Progenitor cell of endocrine pancreas (in vitro differentiated cells): Measurements from ENCODE around the gene MRFAP1. TPM values are rescaled to one million over a fixed set of nuclear protein-coding genes. Genes with fewer than 3 reads are reported as not detected.

ENCODE experiments used
- DNase-seq: peaks from one replicate; pipeline ENCODE4 v3.0.0; 2021; ENCODE audit warnings: low spot score; ENCODE audit not compliant: unreplicated experiment
- H3K27ac Mint-ChIP-seq: 2 replicates; pipeline ENCODE4 v1.8.0; 2021; ENCODE audit warnings: mild to moderate bottlenecking, moderate library complexity, mixed read lengths
- H3K27me3 Mint-ChIP-seq: 2 replicates; pipeline ENCODE4 v1.8.0; 2021; ENCODE audit warnings: mixed read lengths
- H3K36me3 Mint-ChIP-seq: 2 replicates; pipeline ENCODE4 v1.8.0; 2022; ENCODE audit warnings: mixed read lengths; ENCODE audit not compliant: insufficient read depth
- H3K4me1 Mint-ChIP-seq: 2 replicates; pipeline ENCODE4 v1.8.0; 2021; ENCODE audit warnings: low read depth, mixed read lengths
- H3K4me3 Mint-ChIP-seq: 2 replicates; pipeline ENCODE4 v1.8.0; 2021; ENCODE audit warnings: low read depth, mild to moderate bottlenecking, moderate library complexity, mixed read lengths
- H3K9me3 Mint-ChIP-seq: 2 replicates; pipeline ENCODE4 v1.8.0; 2021; ENCODE audit warnings: low read depth, mixed read lengths
- CTCF ChIP-seq: fragments of 200-600 bp; sonication (generic); IDR thresholded peaks from one replicate; pipeline ENCODE4 v1.5.0; 2021; ENCODE audit warnings: antibody characterized with exemption, mild to moderate bottlenecking; ENCODE audit not compliant: unreplicated experiment
- total RNA-seq: library from RNA; stranded (reverse); gene quantifications from 2 replicates; pipeline ENCODE4 v1.2.1, GENCODE V29; 2021

Gene MRFAP1
- total RNA-seq, 1 donor from 2014 or later: 223 TPM

DNA sequence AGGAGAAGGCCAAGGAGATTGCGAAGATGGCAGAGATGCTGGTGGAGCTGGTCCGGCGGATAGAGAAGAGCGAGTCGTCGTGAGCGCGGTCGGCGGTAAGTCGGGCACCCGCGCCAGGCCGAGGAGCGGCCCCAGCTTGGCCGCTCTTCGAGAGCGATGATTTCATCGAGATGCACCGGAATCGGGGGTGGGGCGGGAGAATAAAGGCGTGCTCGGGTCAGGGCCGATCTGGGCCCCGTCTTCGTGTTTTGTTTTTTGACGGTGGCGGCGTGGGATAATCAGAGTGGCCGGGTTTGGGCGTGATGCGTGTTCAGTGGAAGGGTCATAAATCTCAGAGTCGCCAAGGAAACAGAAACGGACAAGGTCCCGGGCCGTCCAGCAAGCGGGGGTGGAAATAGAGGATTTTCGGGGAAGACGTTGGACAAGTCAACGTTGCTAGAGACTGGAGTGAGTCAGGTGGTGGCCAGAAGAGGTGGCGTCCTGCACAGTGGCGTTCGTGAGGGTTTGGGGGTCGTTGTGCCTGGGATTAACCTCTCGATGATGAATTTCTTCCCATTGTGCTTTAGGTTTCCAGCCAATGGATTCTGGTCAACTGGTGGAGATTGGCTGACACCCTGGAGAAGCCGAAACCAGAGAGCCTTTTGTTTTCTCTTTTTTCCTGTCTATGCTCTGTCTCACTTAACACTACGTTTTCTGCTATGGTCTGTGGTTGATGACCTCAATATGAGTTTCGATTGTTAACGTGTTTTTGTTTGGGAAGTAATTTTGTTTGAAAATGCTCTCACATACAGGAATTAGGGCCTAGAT lies 882 bp downstream of the MRFAP1 start:
- DNase-seq: no peak
- no peak for TF ChIP-seq CTCF
- H3K4me1 Mint-ChIP-seq: peaks cover 16% of the 10 kb centered on the region
- no peaks in the 10 kb centered on the region for H3K27me3 Mint-ChIP-seq
- no peaks in the 10 kb centered on the region for H3K9me3 Mint-ChIP-seq
- H3K36me3 Mint-ChIP-seq: peaks cover 10% of the 10 kb centered on the region
- peak overlapping the region; percentile 99 for H3K27ac Mint-ChIP-seq
- H3K4me3 Mint-ChIP-seq: peak overlapping the region; percentile 96

GRCh38 chr4:6641971-6642320 lies 1.5 kb downstream of the MRFAP1 start:
- Mint-ChIP-seq H3K27ac (peak overlapping the region; percentile 99), H3K4me3 (peak overlapping the region; percentile 96), H3K4me1 (peaks cover 16% of the 10 kb centered on the region), H3K36me3 (peaks cover 10% of the 10 kb centered on the region), H3K27me3 (no peaks in the 10 kb centered on the region), H3K9me3 (no peaks in the 10 kb centered on the region)
- no peak for DNase-seq
- no peak for TF ChIP-seq CTCF

- H3K4me3 Mint-ChIP-seq: peak overlapping the region; percentile 96
- H3K36me3 Mint-ChIP-seq: peaks cover 10% of the 10 kb centered on the region
- DNase-seq: no peak
- H3K9me3 Mint-ChIP-seq: no peaks in the 10 kb centered on the region
- no peak for TF ChIP-seq CTCF
- H3K4me1 Mint-ChIP-seq: peaks cover 16% of the 10 kb centered on the region
- no peaks in the 10 kb centered on the region for H3K27me3 Mint-ChIP-seq
- peak overlapping the region; percentile 30 for H3K27ac Mint-ChIP-seq
These were observed 2.8 kb downstream of the MRFAP1 start for GRCh38 chr4:6643141-6643847.

DNA sequence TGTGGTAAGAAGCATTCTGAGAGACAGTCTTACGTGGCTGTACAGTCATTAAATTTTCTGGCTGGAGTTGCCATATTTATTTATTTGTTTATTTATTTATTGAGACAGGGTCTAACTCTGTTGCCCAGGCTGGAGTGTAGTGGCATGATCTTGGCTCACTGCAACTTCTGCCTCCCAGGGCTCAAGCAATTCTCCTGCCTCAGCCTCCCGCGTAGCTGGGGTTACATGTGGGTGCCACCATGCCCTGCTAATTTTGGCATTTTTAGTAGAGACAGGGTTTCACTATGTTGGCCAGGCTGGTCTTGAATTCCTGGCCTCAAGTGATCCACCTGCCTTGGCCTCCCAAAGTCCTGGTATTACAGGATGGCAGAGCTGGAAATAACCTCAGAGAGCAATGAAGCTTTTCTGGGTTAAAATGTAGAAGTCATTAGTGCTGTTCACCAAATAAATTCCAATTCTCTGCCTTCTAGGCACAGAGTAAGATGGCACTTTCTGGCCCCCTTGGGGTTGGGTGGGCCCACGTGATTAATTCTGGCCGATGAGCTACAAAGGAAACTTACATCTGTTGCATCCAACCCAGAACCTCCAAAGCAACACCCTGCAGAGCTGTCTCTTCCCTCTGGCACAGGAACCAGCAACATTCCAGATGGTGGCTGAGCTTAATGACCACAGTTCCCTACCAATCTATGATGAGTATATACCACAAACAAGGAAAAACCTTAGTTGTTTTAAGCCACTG lies 4.5 kb downstream of the MRFAP1 start:
- Mint-ChIP-seq H3K27ac (no peak overlapping the region), H3K27me3 (no peaks in the 10 kb centered on the region), H3K36me3 (peaks cover 10% of the 10 kb centered on the region), H3K9me3 (no peaks in the 10 kb centered on the region), H3K4me3 (no peak overlapping the region), H3K4me1 (peaks cover 16% of the 10 kb centered on the region)
- no peak for DNase-seq
- no peak for TF ChIP-seq CTCF

DNA sequence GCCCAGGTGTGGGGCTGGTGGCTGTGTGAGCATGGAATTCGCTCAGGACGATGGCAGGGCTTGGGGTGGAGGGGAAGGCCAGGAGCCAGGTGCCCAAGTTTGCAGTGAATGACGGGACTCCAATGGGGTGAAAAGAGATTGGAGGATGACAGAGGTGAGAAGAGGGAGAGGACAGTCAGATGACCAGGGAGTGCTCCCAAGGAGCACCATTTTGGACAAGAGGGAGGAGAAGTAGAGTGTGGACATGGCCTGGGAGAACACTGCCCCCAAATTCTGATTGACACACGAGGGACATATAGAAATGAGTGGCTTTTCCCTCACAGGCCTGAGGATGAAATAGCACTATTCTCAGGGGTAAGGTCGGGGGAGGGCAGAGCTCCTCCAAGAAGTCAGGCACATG lies 6.7 kb downstream of the MRFAP1 start:
- no peak for TF ChIP-seq CTCF
- H3K27me3 Mint-ChIP-seq: no peaks in the 10 kb centered on the region
- no peak for DNase-seq
- H3K4me3 Mint-ChIP-seq: no peak overlapping the region
- H3K9me3 Mint-ChIP-seq: no peaks in the 10 kb centered on the region
- H3K36me3 Mint-ChIP-seq: peaks cover 5% of the 10 kb centered on the region
- peaks cover 4% of the 10 kb centered on the region for H3K4me1 Mint-ChIP-seq
- no peak overlapping the region for H3K27ac Mint-ChIP-seq
